Panc1 (cell line): ENCODE measurements around the gene GUCY1A2. TPM values are rescaled to one million over a fixed set of nuclear protein-coding genes. Genes with fewer than 3 reads are reported as not detected.

Experiments
- ATAC-seq: fragments of 200-7000 bp; cut with Tn5 transposase; 2 replicates; pipeline ENCODE4 v1.9.1; 2020; ENCODE audit warnings: mild to moderate bottlenecking, moderate library complexity
- BruUV-seq: library from RNA; stranded (reverse); fragments of 400-500 nt; replicated peaks from 2 replicates; lab custom pipeline; 2021; lab: Mats Ljungman, UMichigan
- CTCF ChIA-PET: fragments of 300-600 bp; sonication (Branson Sonifier 250); formaldehyde crosslinking; loops from one replicate; lab custom pipeline; 2022; ENCODE audit warnings: antibody characterized with exemption; lab: Charles Lee
- POLR2A ChIA-PET: fragments of 300-600 bp; sonication (Branson Sonifier 250); formaldehyde crosslinking; loops from one replicate; lab custom pipeline; 2022; ENCODE audit warnings: antibody characterized with exemption; lab: Charles Lee
- DNase-seq: peaks from one replicate; pipeline ENCODE4 v3.0.0-alpha.2; 2010; ENCODE audit warnings: low read depth, low spot score
- H3K27ac ChIP-seq: 2 replicates; pipeline ENCODE4 v1.5.1; 2011; ENCODE audit warnings: mild to moderate bottlenecking, low read length, inconsistent platforms
- H3K27me3 ChIP-seq: fragments of 200-500 bp; sonication (Bioruptor generic); 2 replicates; pipeline ENCODE4 v1.6.0; 2014; ENCODE audit warnings: low read length, inconsistent platforms; ENCODE audit not compliant: control insufficient read depth, insufficient read depth
- H3K36me3 ChIP-seq: fragments of 200-500 bp; sonication (Bioruptor generic); 2 replicates; pipeline ENCODE4 v1.5.1; 2014; ENCODE audit warnings: inconsistent platforms, mild to moderate bottlenecking, low read length, moderate library complexity; ENCODE audit not compliant: control insufficient read depth, insufficient read depth
- H3K4me1 ChIP-seq: 2 replicates; pipeline ENCODE4 v1.5.1; 2011; ENCODE audit warnings: inconsistent platforms, mild to moderate bottlenecking, low read length, moderate library complexity; ENCODE audit not compliant: control insufficient read depth, insufficient read depth
- H3K4me3 ChIP-seq, 2 experiments: 2 replicates each; pipeline ENCODE4 v1.5.1; 2011 to 2012; ENCODE audit warnings: low read depth in 2 of 2, low read length in 2 of 2, mild to moderate bottlenecking in 2 of 2, inconsistent platforms in 1 of 2, moderate library complexity in 1 of 2
- H3K9me3 ChIP-seq: fragments of 200-500 bp; sonication (Bioruptor generic); 2 replicates; pipeline ENCODE4 v1.5.1; 2014; ENCODE audit warnings: low read depth, mild to moderate bottlenecking, inconsistent platforms, low read length, moderate library complexity; ENCODE audit not compliant: control insufficient read depth, insufficient read depth
- POLR2AphosphoS5 ChIP-seq: IDR thresholded peaks from 2 replicates; pipeline ENCODE4 v1.6.1; 2012; ENCODE audit warnings: mild to moderate bottlenecking, low read depth, low read length, moderate library complexity
- SIN3A ChIP-seq: IDR thresholded peaks from 2 replicates; pipeline ENCODE4 v1.6.1; 2012; ENCODE audit warnings: low read depth, mild to moderate bottlenecking, low read length, moderate library complexity, borderline replicate concordance; ENCODE audit not compliant: insufficient read depth
- TCF7L2 ChIP-seq: IDR thresholded peaks from 2 replicates; pipeline ENCODE4 v1.6.1; 2011; ENCODE audit warnings: mild to moderate bottlenecking, low read depth, low read length, inconsistent platforms
- in situ Hi-C: cut with HindIII; loops from 2 replicates; pipeline ENCODE4 v1.10.0; 2016; ENCODE audit warnings: low sequenced_read_pairs, low pct_unique_long_range_greater_than_20kb
- intact Hi-C: fragments of 100-400 bp; cut with micrococcal nuclease; formaldehyde crosslinking; loops from one replicate; pipeline ENCODE4 v1.10.0; 2022; ENCODE audit not compliant: unreplicated experiment
- total RNA-seq: library from RNA; stranded (reverse); gene quantifications from one replicate; pipeline ENCODE4 v1.2.1, GENCODE V29; 2021; ENCODE audit not compliant: unreplicated experiment
- TF ChIP-seq, protein P1 (sequence below), 2 experiments: IDR thresholded peaks; 2 replicates each; pipeline ENCODE4 v1.6.1; 2011 to 2012; ENCODE audit warnings: low read depth in 2 of 2, control low read depth in 1 of 2, low read length in 1 of 2, mild to moderate bottlenecking in 1 of 2, moderate library complexity in 1 of 2; ENCODE audit not compliant: insufficient read depth in 1 of 2
- TF ChIP-seq, protein P2 (sequence below): fragments of 450-650 bp; IDR thresholded peaks from 2 replicates; pipeline ENCODE4 v1.5.1; 2017; ENCODE audit warnings: mild to moderate bottlenecking

The GUCY1A2 gene
- total RNA-seq, 1 experiment from 2014 or later, result 1.9 TPM

DNA sequence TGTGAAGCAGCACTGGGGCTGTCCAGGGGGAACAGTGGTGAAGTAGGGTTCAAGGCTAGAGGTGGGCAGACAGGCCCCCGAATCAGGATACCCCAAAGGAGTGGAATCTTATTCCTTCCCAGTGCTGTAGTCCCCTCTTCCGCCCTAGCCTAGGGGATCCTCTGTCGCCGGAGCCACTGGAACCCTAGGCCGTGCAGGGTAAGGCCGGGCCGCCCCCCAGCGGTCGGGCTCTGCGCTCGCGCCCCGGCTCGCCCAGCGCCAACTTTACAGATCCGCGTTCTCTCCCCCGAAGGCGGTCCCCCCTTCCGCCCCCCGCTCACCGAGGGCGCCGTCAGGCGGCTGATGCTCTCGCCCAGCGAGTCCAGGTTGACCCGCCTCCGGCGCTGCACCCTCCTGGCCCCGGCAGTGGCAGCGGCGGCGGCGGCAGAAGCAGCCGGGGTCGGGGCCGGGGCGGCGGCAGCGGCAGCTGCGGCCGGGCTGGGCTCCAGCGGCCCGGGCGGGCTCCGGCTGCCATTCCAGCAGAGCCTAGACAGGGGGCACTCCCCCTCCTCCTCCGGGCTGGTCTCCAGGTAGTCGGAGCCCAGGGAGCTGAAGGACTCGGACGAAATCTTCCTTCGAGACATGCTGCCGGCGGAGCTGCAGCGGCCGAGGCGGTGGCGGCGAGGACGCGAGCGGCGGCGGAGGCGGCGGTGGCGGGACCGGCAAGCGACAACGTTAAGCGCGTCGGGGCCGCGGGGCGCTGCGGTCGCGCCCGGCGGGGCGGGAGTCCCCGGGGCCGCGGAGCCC lies 650 bp downstream of the GUCY1A2 start:
- no TSS peak for BruUV-seq
- H3K27ac ChIP-seq, result no peak overlapping the region

DNA sequence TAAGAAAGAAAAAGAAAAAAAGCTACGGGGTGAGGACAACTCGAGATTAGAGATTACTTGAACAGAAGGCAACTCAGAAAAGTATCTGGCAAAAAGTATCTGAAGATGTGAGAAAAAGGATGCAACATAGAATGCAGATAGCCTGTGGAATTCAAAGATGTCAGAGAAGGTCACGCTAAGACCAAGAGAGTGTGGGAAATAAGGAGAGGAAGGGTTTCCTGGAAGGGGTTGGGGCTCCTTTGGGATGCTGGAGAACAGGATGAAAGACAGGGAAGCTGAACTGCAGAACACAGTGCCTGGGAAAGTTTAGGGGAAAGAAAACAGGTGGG lies 1.2 kb downstream of the GUCY1A2 start:
- BruUV-seq, result no TSS peak

More for the DNA sequence above, 650 bp downstream of the GUCY1A2 start:
- Histone ChIP-seq H3K27me3 (peaks cover 21% of the 10 kb centered on the region), H3K9me3 (no peaks in the 10 kb centered on the region), H3K4me3 (peak overlapping the region; percentile 41 to 45), H3K36me3 (no peaks in the 10 kb centered on the region), H3K4me1 (peaks cover 5% of the 10 kb centered on the region)
- POLR2A ChIA-PET, result no interaction called here
- intact Hi-C loops, result loop anchor here (5.0 kb wide), 1 partner anchor 295 kb away; no protein-coding TSS in a partner anchor
- in situ Hi-C loops, result no loop called here
- DNase-seq (no peak), ATAC-seq (peak; percentile 90)
- TF ChIP-seq, protein P1, sequence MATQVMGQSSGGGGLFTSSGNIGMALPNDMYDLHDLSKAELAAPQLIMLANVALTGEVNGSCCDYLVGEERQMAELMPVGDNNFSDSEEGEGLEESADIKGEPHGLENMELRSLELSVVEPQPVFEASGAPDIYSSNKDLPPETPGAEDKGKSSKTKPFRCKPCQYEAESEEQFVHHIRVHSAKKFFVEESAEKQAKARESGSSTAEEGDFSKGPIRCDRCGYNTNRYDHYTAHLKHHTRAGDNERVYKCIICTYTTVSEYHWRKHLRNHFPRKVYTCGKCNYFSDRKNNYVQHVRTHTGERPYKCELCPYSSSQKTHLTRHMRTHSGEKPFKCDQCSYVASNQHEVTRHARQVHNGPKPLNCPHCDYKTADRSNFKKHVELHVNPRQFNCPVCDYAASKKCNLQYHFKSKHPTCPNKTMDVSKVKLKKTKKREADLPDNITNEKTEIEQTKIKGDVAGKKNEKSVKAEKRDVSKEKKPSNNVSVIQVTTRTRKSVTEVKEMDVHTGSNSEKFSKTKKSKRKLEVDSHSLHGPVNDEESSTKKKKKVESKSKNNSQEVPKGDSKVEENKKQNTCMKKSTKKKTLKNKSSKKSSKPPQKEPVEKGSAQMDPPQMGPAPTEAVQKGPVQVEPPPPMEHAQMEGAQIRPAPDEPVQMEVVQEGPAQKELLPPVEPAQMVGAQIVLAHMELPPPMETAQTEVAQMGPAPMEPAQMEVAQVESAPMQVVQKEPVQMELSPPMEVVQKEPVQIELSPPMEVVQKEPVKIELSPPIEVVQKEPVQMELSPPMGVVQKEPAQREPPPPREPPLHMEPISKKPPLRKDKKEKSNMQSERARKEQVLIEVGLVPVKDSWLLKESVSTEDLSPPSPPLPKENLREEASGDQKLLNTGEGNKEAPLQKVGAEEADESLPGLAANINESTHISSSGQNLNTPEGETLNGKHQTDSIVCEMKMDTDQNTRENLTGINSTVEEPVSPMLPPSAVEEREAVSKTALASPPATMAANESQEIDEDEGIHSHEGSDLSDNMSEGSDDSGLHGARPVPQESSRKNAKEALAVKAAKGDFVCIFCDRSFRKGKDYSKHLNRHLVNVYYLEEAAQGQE (IDR thresholded peaks at IDR 0.05; ENCODE audit: insufficient read depth in 1 of 2, low read depth in 2 of 2, low read length in 1 of 2), result no peak
- no peak for TF ChIP-seq TCF7L2
- TF ChIP-seq, protein P2, sequence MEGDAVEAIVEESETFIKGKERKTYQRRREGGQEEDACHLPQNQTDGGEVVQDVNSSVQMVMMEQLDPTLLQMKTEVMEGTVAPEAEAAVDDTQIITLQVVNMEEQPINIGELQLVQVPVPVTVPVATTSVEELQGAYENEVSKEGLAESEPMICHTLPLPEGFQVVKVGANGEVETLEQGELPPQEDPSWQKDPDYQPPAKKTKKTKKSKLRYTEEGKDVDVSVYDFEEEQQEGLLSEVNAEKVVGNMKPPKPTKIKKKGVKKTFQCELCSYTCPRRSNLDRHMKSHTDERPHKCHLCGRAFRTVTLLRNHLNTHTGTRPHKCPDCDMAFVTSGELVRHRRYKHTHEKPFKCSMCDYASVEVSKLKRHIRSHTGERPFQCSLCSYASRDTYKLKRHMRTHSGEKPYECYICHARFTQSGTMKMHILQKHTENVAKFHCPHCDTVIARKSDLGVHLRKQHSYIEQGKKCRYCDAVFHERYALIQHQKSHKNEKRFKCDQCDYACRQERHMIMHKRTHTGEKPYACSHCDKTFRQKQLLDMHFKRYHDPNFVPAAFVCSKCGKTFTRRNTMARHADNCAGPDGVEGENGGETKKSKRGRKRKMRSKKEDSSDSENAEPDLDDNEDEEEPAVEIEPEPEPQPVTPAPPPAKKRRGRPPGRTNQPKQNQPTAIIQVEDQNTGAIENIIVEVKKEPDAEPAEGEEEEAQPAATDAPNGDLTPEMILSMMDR, result peak; percentile 88
- no peak for TF ChIP-seq POLR2AphosphoS5
- CTCF ChIA-PET, result no interaction called here

More for the DNA sequence above, 1.2 kb downstream of the GUCY1A2 start:
- CTCF ChIA-PET, result no interaction called here
- peak overlapping the region; percentile 41 to 45 for H3K4me3 ChIP-seq
- DNase-seq, result no peak
- peaks cover 21% of the 10 kb centered on the region for H3K27me3 ChIP-seq
- ATAC-seq, result peak; percentile 22; the same call in 1 of the 2 replicates
- H3K9me3 ChIP-seq, result no peaks in the 10 kb centered on the region
- H3K4me1 ChIP-seq, result peaks cover 5% of the 10 kb centered on the region
- H3K36me3 ChIP-seq, result no peaks in the 10 kb centered on the region
- TF ChIP-seq SIN3A (no peak), TCF7L2 (no peak), POLR2AphosphoS5 (no peak)
- TF ChIP-seq, protein P1 (IDR thresholded peaks at IDR 0.05; ENCODE audit: insufficient read depth in 1 of 2, low read depth in 2 of 2, low read length in 1 of 2), result no peak
- TF ChIP-seq, protein P2, result no peak
- no peak overlapping the region for H3K27ac ChIP-seq
- in situ Hi-C loops (no loop called here), intact Hi-C loops (loop anchor here (5.0 kb wide), 1 partner anchor 295 kb away; no protein-coding TSS in a partner anchor)
- POLR2A ChIA-PET, result no interaction called here
